Astrocyte (in vitro differentiated cells and primary cell): Measurements from ENCODE around the gene IRF4. TPM values are rescaled to one million over a fixed set of nuclear protein-coding genes. Genes with fewer than 3 reads are reported as not detected.

Experiments
- DNase-seq: peaks from one replicate; pipeline ENCODE4 v3.0.0-alpha.2; 2010; ENCODE audit warnings: low read depth
- FAIRE-seq: peaks from 2 replicates; lab custom pipeline; 2011; peaks lifted over from hg19 to GRCh38; lab: Jason Lieb, UNC
- H2AFZ ChIP-seq: 2 replicates; pipeline ENCODE4 v1.6.0; 2012; ENCODE audit warnings: low read depth, low read length, inconsistent platforms
- H3K27ac ChIP-seq: 2 replicates; pipeline ENCODE4 v1.5.1; 2011; ENCODE audit warnings: low read depth, low read length, inconsistent platforms
- H3K27me3 ChIP-seq: 2 replicates; pipeline ENCODE4 v1.6.0; 2011; ENCODE audit warnings: low read length, inconsistent platforms; ENCODE audit not compliant: insufficient read depth
- H3K36me3 ChIP-seq: 2 replicates; pipeline ENCODE4 v1.5.1; 2011; ENCODE audit warnings: low read length, inconsistent platforms; ENCODE audit not compliant: insufficient read depth
- H3K4me1 ChIP-seq: 2 replicates; pipeline ENCODE4 v1.5.1; 2011; ENCODE audit warnings: low read length, inconsistent platforms; ENCODE audit not compliant: insufficient read depth
- H3K4me2 ChIP-seq: 2 replicates; pipeline ENCODE4 v1.6.0; 2012; ENCODE audit warnings: low read length, inconsistent platforms
- H3K4me3 ChIP-seq: 2 replicates; pipeline ENCODE4 v1.5.1; 2011; ENCODE audit warnings: low read depth, mild to moderate bottlenecking, low read length, inconsistent platforms; ENCODE audit not compliant: insufficient read depth
- H3K79me2 ChIP-seq: 2 replicates; pipeline ENCODE4 v1.6.0; 2012; ENCODE audit warnings: mild to moderate bottlenecking, low read length, inconsistent platforms; ENCODE audit not compliant: insufficient read depth
- H3K9ac ChIP-seq: 2 replicates; pipeline ENCODE4 v1.6.0; 2012; ENCODE audit warnings: mild to moderate bottlenecking, low read length, inconsistent platforms
- H3K9me3 ChIP-seq: 2 replicates; pipeline ENCODE4 v1.5.1; 2012; ENCODE audit warnings: low read depth, mild to moderate bottlenecking, low read length, inconsistent platforms; ENCODE audit not compliant: insufficient read depth
- H4K20me1 ChIP-seq: 2 replicates; pipeline ENCODE4 v1.6.0; 2012; ENCODE audit warnings: low read length, inconsistent platforms; ENCODE audit not compliant: insufficient read depth
- H3K27ac Mint-ChIP-seq: one replicate; pipeline ENCODE4 v1.8.0; 2021; ENCODE audit warnings: mild to moderate bottlenecking, mixed read lengths; ENCODE audit not compliant: unreplicated experiment
- H3K27me3 Mint-ChIP-seq: one replicate; pipeline ENCODE4 v1.8.0; 2021; ENCODE audit warnings: low read depth, mixed read lengths; ENCODE audit not compliant: unreplicated experiment
- H3K36me3 Mint-ChIP-seq: one replicate; pipeline ENCODE4 v1.8.0; 2021; ENCODE audit warnings: low read depth, mixed read lengths; ENCODE audit not compliant: unreplicated experiment
- H3K4me1 Mint-ChIP-seq: one replicate; pipeline ENCODE4 v1.8.0; 2021; ENCODE audit warnings: low read depth, mixed read lengths; ENCODE audit not compliant: unreplicated experiment
- H3K4me3 Mint-ChIP-seq: one replicate; pipeline ENCODE4 v1.8.0; 2021; ENCODE audit warnings: mild to moderate bottlenecking, moderate library complexity, mixed read lengths; ENCODE audit not compliant: unreplicated experiment
- H3K9me3 Mint-ChIP-seq: one replicate; pipeline ENCODE4 v1.8.0; 2021; ENCODE audit warnings: mild to moderate bottlenecking, mixed read lengths; ENCODE audit not compliant: unreplicated experiment
- EZH2 ChIP-seq: IDR thresholded peaks from 2 replicates; pipeline ENCODE4 v1.6.1; 2012; ENCODE audit warnings: mild to moderate bottlenecking, low read length, inconsistent platforms; ENCODE audit not compliant: insufficient read depth
- total RNA-seq: library from RNA; stranded (reverse); gene quantifications from 2 replicates; pipeline ENCODE4 v1.2.1, GENCODE V29; 2021
- TF ChIP-seq, protein P1 (sequence below): IDR thresholded peaks from 2 replicates; pipeline ENCODE4 v1.5.1; 2011; ENCODE audit warnings: low read depth, mild to moderate bottlenecking, inconsistent platforms, low read length, moderate library complexity; ENCODE audit not compliant: insufficient read depth

The IRF4 gene
- total RNA-seq, 1 donor from 2014 or later: 0.30 TPM

DNA sequence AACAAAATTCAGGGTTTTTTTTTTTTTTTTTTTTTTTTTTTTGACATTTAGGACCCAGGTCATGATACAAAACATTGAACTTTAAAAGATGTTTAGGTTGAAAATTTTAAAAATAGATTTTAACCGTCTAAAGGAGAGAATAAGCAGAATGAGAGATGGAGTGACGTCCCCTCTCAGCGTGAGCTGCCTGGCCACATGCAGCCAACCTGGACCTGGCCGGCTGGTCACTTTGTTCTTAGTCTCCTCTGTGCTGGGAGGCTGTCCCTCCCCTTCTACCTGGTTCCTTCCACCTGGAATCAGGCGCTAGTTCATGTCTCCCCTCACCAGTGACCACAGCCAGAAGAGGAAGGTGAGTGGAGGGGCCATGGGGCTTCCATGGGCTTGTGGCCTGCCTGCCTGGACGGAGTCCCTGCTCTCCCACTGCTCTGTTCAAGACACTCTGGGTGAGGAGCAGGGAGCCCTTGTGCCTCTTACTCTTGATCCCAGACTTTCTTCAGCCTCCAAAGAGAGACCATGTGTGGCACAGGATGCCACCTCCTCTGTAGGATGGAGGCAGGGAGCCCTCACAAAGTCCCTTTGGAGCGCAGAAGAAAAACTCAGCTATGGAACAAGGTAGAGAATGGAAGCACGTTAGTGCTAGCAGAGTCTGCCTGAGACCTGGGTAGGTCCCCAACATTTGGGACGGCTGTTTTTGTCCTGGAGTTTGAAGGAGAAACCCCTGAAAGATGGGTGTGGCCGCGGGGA, 31.7 kb downstream of the IRF4 start:
- H3K27ac ChIP-seq: peak overlapping the region; percentile 14
- Mint-ChIP-seq H3K27me3 (peaks cover 8% of the 10 kb centered on the region), H3K27ac (peak overlapping the region; percentile 80), H3K9me3 (peaks cover 6% of the 10 kb centered on the region), H3K4me3 (no peak overlapping the region), H3K36me3 (peaks cover 2% of the 10 kb centered on the region), H3K4me1 (peaks cover 15% of the 10 kb centered on the region)
- no peaks in the 10 kb centered on the region for H4K20me1 ChIP-seq
- no peak overlapping the region for H2AFZ ChIP-seq
- no peaks in the 10 kb centered on the region for H3K36me3 ChIP-seq
- no peak overlapping the region for H3K4me3 ChIP-seq
- peaks cover 15% of the 10 kb centered on the region for H3K27me3 ChIP-seq
- FAIRE-seq (no peak), DNase-seq (no peak)
- peaks cover 10% of the 10 kb centered on the region for H3K4me1 ChIP-seq
- H3K4me2 ChIP-seq: no peak overlapping the region
- TF ChIP-seq EZH2: no peak
- TF ChIP-seq, protein P1, sequence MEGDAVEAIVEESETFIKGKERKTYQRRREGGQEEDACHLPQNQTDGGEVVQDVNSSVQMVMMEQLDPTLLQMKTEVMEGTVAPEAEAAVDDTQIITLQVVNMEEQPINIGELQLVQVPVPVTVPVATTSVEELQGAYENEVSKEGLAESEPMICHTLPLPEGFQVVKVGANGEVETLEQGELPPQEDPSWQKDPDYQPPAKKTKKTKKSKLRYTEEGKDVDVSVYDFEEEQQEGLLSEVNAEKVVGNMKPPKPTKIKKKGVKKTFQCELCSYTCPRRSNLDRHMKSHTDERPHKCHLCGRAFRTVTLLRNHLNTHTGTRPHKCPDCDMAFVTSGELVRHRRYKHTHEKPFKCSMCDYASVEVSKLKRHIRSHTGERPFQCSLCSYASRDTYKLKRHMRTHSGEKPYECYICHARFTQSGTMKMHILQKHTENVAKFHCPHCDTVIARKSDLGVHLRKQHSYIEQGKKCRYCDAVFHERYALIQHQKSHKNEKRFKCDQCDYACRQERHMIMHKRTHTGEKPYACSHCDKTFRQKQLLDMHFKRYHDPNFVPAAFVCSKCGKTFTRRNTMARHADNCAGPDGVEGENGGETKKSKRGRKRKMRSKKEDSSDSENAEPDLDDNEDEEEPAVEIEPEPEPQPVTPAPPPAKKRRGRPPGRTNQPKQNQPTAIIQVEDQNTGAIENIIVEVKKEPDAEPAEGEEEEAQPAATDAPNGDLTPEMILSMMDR: no peak
- H3K79me2 ChIP-seq: no peaks in the 10 kb centered on the region
- peak overlapping the region; percentile 12 for H3K9ac ChIP-seq
- peaks cover 4% of the 10 kb centered on the region for H3K9me3 ChIP-seq

DNA sequence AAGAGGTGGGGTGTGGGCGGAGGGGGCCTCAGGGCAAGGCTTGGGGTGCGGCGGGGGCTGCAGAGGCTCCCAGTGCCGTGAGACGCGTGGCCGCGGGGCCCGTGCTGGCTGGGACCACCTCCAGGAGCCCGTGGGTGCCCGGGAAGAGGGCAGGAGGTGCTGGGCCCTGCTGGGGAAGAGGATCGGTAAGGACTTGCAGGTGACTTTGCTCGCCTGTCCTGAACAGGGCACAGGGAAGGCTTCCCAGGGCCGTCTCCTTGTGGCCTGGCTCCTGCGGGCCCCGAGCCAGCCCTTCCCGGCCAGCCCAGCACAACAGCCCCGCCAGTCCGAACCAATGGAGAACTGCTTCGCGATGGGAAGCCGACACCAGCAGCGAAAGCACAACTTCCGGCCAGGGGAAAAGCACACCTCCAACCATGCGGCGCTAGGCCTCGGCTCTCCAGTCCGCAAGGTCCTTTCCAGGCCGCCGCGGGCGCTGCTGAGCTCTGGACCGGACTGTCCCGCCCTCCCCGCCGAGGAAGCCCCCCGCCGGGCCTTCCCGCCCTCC, 32.3 kb downstream of the IRF4 start:
- H3K36me3 ChIP-seq: no peaks in the 10 kb centered on the region
- Mint-ChIP-seq H3K36me3 (peaks cover 2% of the 10 kb centered on the region), H3K4me1 (peaks cover 15% of the 10 kb centered on the region), H3K27me3 (peaks cover 9% of the 10 kb centered on the region), H3K27ac (no peak overlapping the region), H3K9me3 (peaks cover 6% of the 10 kb centered on the region), H3K4me3 (no peak overlapping the region)
- peaks cover 13% of the 10 kb centered on the region for H3K27me3 ChIP-seq
- H3K9ac ChIP-seq: no peak overlapping the region
- no peak overlapping the region for H3K27ac ChIP-seq
- H3K4me2 ChIP-seq: no peak overlapping the region
- H3K79me2 ChIP-seq: no peaks in the 10 kb centered on the region
- peaks cover 10% of the 10 kb centered on the region for H3K4me1 ChIP-seq
- H2AFZ ChIP-seq: no peak overlapping the region
- FAIRE-seq: no peak
- no peak for TF ChIP-seq EZH2
- TF ChIP-seq, protein P1: no peak
- DNase-seq: no peak
- H3K4me3 ChIP-seq: no peak overlapping the region
- no peaks in the 10 kb centered on the region for H4K20me1 ChIP-seq
- H3K9me3 ChIP-seq: peaks cover 4% of the 10 kb centered on the region
